ENCODE results near the gene MRGPRF.

DNA sequence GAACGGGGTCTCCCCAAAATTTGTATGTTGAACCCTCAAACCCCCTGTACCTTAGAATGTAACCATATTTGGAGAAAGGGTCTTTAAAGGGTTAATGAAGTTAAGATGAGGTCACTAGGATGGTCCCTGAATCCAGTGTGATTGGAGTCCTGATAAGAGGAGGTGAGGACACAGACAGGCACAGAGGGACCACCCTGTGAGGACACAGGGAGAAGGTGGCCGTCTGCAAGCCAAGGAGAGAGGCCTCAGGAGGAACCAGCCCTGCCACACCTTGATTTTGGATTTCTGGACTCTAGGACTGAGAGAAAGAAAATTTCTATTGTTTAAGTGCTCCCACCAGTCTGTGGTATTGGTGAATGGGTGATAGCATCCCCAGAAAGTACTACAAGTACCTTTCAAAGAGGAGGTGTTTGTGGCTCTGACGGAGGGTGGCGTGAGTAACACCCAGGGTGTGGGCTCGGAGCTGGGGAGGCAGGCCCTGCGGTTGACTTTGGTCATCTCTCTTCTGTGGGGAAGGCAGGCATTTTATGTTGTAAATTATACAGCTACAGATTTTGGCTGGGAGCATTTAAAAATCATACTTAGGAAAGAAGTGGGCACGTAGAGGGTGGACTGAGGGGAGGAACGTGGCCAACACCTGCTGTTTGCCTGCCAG, 13.8 kb downstream of the MRGPRF start:
- TF ChIP-seq, protein P1, sequence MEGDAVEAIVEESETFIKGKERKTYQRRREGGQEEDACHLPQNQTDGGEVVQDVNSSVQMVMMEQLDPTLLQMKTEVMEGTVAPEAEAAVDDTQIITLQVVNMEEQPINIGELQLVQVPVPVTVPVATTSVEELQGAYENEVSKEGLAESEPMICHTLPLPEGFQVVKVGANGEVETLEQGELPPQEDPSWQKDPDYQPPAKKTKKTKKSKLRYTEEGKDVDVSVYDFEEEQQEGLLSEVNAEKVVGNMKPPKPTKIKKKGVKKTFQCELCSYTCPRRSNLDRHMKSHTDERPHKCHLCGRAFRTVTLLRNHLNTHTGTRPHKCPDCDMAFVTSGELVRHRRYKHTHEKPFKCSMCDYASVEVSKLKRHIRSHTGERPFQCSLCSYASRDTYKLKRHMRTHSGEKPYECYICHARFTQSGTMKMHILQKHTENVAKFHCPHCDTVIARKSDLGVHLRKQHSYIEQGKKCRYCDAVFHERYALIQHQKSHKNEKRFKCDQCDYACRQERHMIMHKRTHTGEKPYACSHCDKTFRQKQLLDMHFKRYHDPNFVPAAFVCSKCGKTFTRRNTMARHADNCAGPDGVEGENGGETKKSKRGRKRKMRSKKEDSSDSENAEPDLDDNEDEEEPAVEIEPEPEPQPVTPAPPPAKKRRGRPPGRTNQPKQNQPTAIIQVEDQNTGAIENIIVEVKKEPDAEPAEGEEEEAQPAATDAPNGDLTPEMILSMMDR (conservative IDR thresholded peaks at IDR 0.05; ENCODE audit: low read length), result no peak
- no peak for TF ChIP-seq EZH2phosphoT487 (IDR thresholded peaks at IDR 0.05; ENCODE audit: borderline replicate concordance, low read depth, low read length)
